Heart left ventricle (tissue), 16 donors: Measurements from ENCODE around the gene FOXO6. TPM values are rescaled to one million over a fixed set of nuclear protein-coding genes. Genes with fewer than 3 reads are reported as not detected.
A peak's percentile ranks its signal among the peaks of the same experiment; 100 is the strongest.

Experiments used
- ATAC-seq, 4 donors: fragments of 200-7000 bp; cut with Tn5 transposase; one replicate each; pipeline ENCODE4 v1.9.1; 2020 to 2022; ENCODE audit warnings: moderate library complexity in 4 of 4, mild to moderate bottlenecking in 3 of 4, moderate number of reproducible peaks in 1 of 4
- DNase-seq, 5 donors: peaks; one replicate each; pipeline ENCODE4 v3.0.0-alpha.2; 2020
- H3K27ac ChIP-seq, 12 donors: fragments of 200-600 bp; sonication (generic) in 4 of 12; one replicate each; pipeline versions ENCODE4 v1.5.0 to v1.8.0; 2016 to 2022; ENCODE audit warnings: mild to moderate bottlenecking in 2 of 12
- H3K27me3 ChIP-seq, 9 donors: fragments of 200-600 bp; sonication (generic) in 2 of 9; one replicate each; pipeline versions ENCODE4 v1.5.1 to v1.8.0; 2016 to 2022; ENCODE audit warnings: mild to moderate bottlenecking in 3 of 9
- H3K36me3 ChIP-seq, 9 donors: fragments of 200-600 bp; sonication (generic) in 2 of 9; one replicate each; pipeline versions ENCODE4 v1.5.0 to v1.8.0; 2018 to 2022; ENCODE audit warnings: mild to moderate bottlenecking in 2 of 9
- H3K4me1 ChIP-seq, 12 donors: fragments of 200-600 bp; sonication (generic) in 4 of 12; one replicate each; pipeline versions ENCODE4 v1.5.0 to v1.8.0; 2016 to 2022; ENCODE audit warnings: mild to moderate bottlenecking in 3 of 12
- H3K4me3 ChIP-seq, 12 donors: fragments of 200-600 bp; sonication (generic) in 4 of 12; one replicate each; pipeline versions ENCODE4 v1.5.0 to v1.8.0; 2017 to 2022; ENCODE audit warnings: mild to moderate bottlenecking in 9 of 12, moderate library complexity in 4 of 12
- H3K9me3 ChIP-seq, 12 donors: fragments of 200-600 bp; sonication (generic) in 4 of 12; one replicate each; pipeline versions ENCODE4 v1.5.0 to v1.8.0; 2016 to 2022; ENCODE audit warnings: mild to moderate bottlenecking in 1 of 12
- POLR2A ChIP-seq, 2 donors: fragments of 450-650 bp; IDR thresholded peaks; one replicate each; pipeline ENCODE4 v1.6.1; 2017; ENCODE audit warnings: antibody characterized with exemption in 2 of 2, mild to moderate bottlenecking in 2 of 2, moderate library complexity in 2 of 2
- WGBS, 4 donors: extraction: QIAGEN DNeasy Blood & Tissue Kit in 2 of 4; methylation state at CpG; one replicate each; pipeline versions ENCODE4 v1.1.5 to v1.1.7; 2013 to 2018; 5-methylcytosine and 5-hydroxymethylcytosine counted together
- intact Hi-C, 10 donors: fragments of 100-400 bp; cut with DNase I; formaldehyde crosslinking; loops; one replicate each; pipeline versions ENCODE4 v1.11.1 to v1.14.2; 2022
- polyA plus RNA-seq, 2 donors: library from polyadenylated mRNA; stranded (reverse); fragments of 200-250 nt; gene quantifications; one replicate each; pipeline ENCODE4 v1.2.3, GENCODE V29; 2013
- total RNA-seq, 9 donors: library from RNA; depleted of rRNA in 2 of 9; stranded (reverse); fragments of >200 nt in 2 of 9; fragmentation: NEBNext Ultra II Directional in 3 of 9; extraction: Animal tissue kit (Norgen Biotek cat#: 25700) in 3 of 9; gene quantifications; one replicate each; pipeline versions ENCODE4 v1.1.0 to v1.2.4, GENCODE V29; 2016 to 2023
- TF ChIP-seq, protein P1 (sequence below), 12 donors: fragments of 200-600 bp; sonication (generic) in 4 of 12; IDR thresholded peaks; one replicate each; pipeline versions ENCODE4 v1.5.0 to v1.8.0; 2018 to 2022; ENCODE audit warnings: antibody characterized with exemption in 12 of 12, mild to moderate bottlenecking in 5 of 12
- donor health status: ischemic (EF 13 %, LVEDD 7.1; RV severe dilation, severe dysfunction).
- donor health status: healthy with polysubstance abuse.
- donor health status: DM: no; HTN: yes; CAD: no.
- donor health status: DM: no; HTN: no; CAD: no.
- donor health status: ischemic (EF 25% LVEDD 6.9; RV normal size, moderate dysfunction).
- donor health status: ischemic (EF 25% LVEDD 5.7; RV mildly dilated, moderate dysfunction).
- donor health status: healthy.
- donor health status: DM: yes; HTN: yes; CAD: no.
- donor health status: ischemic (EF 35%, LVEDD 5.7; RV mildly dilated, moderate dysfunction).
- donor health status: nonischemic (EF 11% LVEDD 7.7; RV severe dilation, severe dysfunction).
- donor health status: DM: yes; HTN: yes; CAD: no.
- donor health status: PGD.
- donor health status: ischemic (EF 29% LVEDD 5.4; RV normal size, mild dysfunction).
- donor health status: nonischemic (EF 23%, LVEDD 6.1; RV moderate dilation, normal function).

Gene FOXO6
- total and polyA plus RNA-seq, 11 donors = 0.69 to 4.8 (median 1.4) TPM

DNA sequence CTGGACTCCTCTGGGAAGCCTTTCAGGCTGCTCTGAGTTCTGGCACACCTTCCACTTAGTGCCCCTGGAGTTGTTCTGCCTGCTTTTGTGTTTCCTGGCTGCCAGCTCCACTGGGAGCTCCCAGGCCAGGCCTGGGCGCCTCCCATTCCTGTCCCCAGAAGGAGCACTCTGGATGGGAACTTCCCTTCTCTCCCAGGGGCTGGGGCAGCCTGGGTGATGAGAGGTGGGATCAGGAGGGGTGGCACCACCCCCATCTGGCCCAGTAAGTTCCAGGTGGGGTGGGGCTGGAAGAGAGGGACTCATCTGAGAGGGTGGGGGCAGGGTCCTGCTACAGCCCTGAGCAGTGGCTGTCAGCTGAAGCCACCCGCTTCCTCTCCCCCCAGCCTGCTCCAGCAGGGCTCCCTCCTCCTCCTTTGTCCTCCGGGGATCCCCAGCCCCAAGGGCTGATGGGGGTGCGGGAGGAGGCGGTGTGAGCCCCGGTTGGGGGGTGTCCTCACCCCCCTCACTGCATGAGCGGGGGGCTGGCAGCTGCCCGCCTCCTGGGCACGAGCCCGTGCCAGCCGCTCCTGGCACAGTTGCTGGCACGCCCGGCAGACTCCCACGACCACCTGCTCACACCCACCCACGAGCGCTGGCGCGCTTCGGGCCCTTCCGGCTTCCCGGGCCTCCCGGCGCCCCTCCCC lies 4.7 kb downstream of the FOXO6 start:
- TF ChIP-seq, protein P1, sequence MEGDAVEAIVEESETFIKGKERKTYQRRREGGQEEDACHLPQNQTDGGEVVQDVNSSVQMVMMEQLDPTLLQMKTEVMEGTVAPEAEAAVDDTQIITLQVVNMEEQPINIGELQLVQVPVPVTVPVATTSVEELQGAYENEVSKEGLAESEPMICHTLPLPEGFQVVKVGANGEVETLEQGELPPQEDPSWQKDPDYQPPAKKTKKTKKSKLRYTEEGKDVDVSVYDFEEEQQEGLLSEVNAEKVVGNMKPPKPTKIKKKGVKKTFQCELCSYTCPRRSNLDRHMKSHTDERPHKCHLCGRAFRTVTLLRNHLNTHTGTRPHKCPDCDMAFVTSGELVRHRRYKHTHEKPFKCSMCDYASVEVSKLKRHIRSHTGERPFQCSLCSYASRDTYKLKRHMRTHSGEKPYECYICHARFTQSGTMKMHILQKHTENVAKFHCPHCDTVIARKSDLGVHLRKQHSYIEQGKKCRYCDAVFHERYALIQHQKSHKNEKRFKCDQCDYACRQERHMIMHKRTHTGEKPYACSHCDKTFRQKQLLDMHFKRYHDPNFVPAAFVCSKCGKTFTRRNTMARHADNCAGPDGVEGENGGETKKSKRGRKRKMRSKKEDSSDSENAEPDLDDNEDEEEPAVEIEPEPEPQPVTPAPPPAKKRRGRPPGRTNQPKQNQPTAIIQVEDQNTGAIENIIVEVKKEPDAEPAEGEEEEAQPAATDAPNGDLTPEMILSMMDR (IDR thresholded peaks at IDR 0.05) = no peak
- no peak for TF ChIP-seq POLR2A (IDR thresholded peaks at IDR 0.05)
- intact Hi-C loops = loop anchor here in 1 of 10 donors (10.0 kb wide), 1 partner anchor 49 kb away; no protein-coding TSS in a partner anchor
- no peaks in the 10 kb centered on the region for H3K36me3 ChIP-seq
- peak overlapping the region in 10 of 12 donors; percentile 50 to 77 (median 70) for H3K27ac ChIP-seq
- ATAC-seq (no peak), DNase-seq (peak in 1 of 5 donors; percentile 25)
- WGBS, 4 donors = 0 to 24% (median 4%) methylated on average over 1 to 23 of the region's 23 CpGs
- peaks cover 0 to 45% (median 29%) of the 10 kb centered on the region in 12 donors for H3K4me1 ChIP-seq
- H3K27me3 ChIP-seq = peaks cover 0 to 65% (median 10%) of the 10 kb centered on the region in 9 donors
- peak overlapping the region; percentile 26 to 62 (median 53) for H3K4me3 ChIP-seq
- no peaks in the 10 kb centered on the region for H3K9me3 ChIP-seq

DNA sequence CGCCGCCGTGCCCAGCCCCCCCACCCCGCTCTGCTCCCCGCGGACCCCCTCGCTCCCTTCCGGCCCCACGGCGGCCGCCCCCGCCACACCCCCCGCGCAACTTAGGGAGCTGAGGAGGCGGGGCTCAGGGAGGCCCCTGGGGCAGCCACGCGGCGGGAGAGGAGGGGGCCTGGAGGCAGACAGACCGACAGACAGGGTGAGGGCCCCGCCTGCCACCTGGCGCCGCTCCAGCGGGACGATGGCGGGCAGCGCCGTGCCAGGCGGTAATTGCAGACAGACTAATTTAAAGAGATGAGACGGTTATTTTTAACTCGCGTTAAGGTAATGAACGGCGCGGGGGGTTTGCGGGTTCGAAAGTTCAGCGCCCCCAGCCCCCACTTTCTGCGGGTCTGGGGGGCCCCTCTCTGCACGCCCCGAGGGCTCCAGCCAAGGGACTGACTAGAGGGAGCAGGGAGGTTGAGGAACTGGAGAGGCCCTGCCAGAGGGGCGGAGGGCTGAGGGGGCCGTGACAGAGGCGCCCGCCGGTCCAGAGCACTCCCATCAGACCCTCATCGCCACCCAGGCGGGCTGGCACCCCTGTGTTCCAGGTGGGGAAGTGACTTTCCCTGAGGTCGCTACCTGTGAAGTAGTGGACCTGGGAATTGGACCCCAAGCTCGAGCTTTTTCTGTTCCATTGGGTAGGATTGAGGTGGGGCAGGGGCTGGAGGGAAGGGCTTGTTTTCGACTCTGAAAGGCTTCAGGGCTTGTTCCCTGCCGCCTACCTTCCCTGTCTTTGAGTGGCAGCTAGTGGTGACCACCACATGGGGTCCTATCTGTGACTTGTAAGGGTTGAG lies 5.4 kb downstream of the FOXO6 start:
- ATAC-seq (peak in 1 of 4 donors; percentile 18), DNase-seq (peak in 1 of 5 donors; percentile 68)
- TF ChIP-seq, protein P1 (IDR thresholded peaks at IDR 0.05) = no peak
- TF ChIP-seq POLR2A (IDR thresholded peaks at IDR 0.05) = no peak
- 8 to 16% (median 10%) methylated on average over 29 to 51 of the region's 51 CpGs for WGBS, 4 donors
- Histone ChIP-seq H3K9me3 (no peaks in the 10 kb centered on the region), H3K27ac (peak overlapping the region in 10 of 12 donors; percentile 50 to 77 (median 70)), H3K36me3 (no peaks in the 10 kb centered on the region), H3K4me1 (peaks cover 0 to 51% (median 29%) of the 10 kb centered on the region in 12 donors), H3K27me3 (peaks cover 0 to 63% (median 10%) of the 10 kb centered on the region in 9 donors), H3K4me3 (peak overlapping the region; percentile 26 to 62 (median 53))
- intact Hi-C loops = loop anchor here in 1 of 10 donors (10.0 kb wide), 1 partner anchor 48 kb away; no protein-coding TSS in a partner anchor

DNA sequence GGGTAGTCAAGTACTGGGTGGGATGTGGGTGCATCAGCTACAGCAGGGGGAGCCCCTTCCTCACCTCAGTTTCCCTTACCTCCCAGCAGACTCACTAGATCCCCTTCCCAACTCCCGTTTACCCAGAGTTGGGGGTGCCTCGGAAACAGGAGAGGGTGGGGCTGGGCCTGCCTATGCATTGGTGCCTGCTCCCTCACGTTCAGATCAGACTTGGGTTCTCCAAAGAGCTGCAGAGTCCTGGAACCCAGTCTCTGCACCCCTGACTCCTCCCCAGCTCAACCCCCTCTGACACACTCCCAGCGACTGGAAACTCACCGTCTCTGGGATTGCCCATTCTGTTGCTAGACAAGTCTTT lies 6.0 kb downstream of the FOXO6 start:
- Histone ChIP-seq H3K36me3 (no peaks in the 10 kb centered on the region), H3K27ac (no peak overlapping the region), H3K9me3 (no peaks in the 10 kb centered on the region), H3K4me3 (no peak overlapping the region), H3K4me1 (peaks cover 2 to 52% (median 31%) of the 10 kb centered on the region in 12 donors), H3K27me3 (peaks cover 0 to 57% (median 9%) of the 10 kb centered on the region in 9 donors)
- ATAC-seq = no peak
- TF ChIP-seq, protein P1 (IDR thresholded peaks at IDR 0.05) = no peak
- no peak for TF ChIP-seq POLR2A (IDR thresholded peaks at IDR 0.05)
- 69 to 86% (median 78%) methylated on average over 5 of the region's 5 CpGs for WGBS, 4 donors
- no peak for DNase-seq
- intact Hi-C loops = loop anchor here in 1 of 10 donors (10.0 kb wide), 1 partner anchor 48 kb away; no protein-coding TSS in a partner anchor

DNA sequence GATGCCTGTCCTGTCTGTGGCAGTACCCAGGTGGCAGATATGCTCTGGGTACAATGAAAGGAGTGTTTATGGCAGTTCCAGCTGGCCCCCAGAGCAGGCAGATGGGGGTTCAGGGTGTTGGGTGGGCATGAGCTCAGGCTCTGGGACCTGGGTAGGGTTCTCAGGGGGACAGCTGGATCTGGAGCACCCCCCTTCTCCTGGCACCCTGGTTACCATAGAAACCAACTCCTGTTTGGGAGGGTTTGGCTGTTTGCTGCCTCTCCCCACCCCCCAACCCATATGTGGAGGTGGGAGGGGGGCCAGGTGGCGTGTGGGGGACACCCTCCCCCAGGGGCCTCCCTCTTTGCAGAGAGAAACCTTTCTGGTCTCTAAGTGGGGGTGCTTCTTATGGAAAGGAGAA lies 7.1 kb downstream of the FOXO6 start:
- H3K4me3 ChIP-seq = no peak overlapping the region
- H3K4me1 ChIP-seq = peaks cover 2 to 53% (median 30%) of the 10 kb centered on the region in 12 donors
- H3K9me3 ChIP-seq = no peaks in the 10 kb centered on the region
- H3K27ac ChIP-seq = no peak overlapping the region
- H3K36me3 ChIP-seq = no peaks in the 10 kb centered on the region
- WGBS, 4 donors = 38 to 71% (median 60%) methylated on average over 1 of the region's 1 CpG
- peaks cover 0 to 46% (median 5%) of the 10 kb centered on the region in 9 donors for H3K27me3 ChIP-seq
- intact Hi-C loops = loop anchor here in 1 of 10 donors (10.0 kb wide), 1 partner anchor 46 kb away; no protein-coding TSS in a partner anchor
- ATAC-seq = no peak
- DNase-seq = no peak
- no peak for TF ChIP-seq POLR2A (IDR thresholded peaks at IDR 0.05)
- TF ChIP-seq, protein P1 (IDR thresholded peaks at IDR 0.05) = no peak
